ENCODE data around the gene ARHGAP10. TPM values are rescaled to one million over a fixed set of nuclear protein-coding genes. Genes with fewer than 3 reads are reported as not detected.

Gene ARHGAP10
- total RNA-seq, 1 experiment from 2014 or later = 6.1 TPM

- CTCF ChIA-PET = no interaction called here
- BruUV-seq (replicated peaks) = no TSS peak
- no peak for DNase-seq
Measured at GRCh38 chr4:147820975-147821374, 89.1 kb downstream of the ARHGAP10 start.

GRCh38 chr4:147821555-147821954 lies 89.7 kb downstream of the ARHGAP10 start:
- DNase-seq = no peak
- Mint-ChIP-seq H3K27ac (ENCODE audit: unreplicated experiment) (no peak overlapping the region), H3K36me3 (ENCODE audit: insufficient read depth, unreplicated experiment) (no peaks in the 10 kb centered on the region), H3K27me3 (ENCODE audit: unreplicated experiment) (no peaks in the 10 kb centered on the region), H3K4me3 (ENCODE audit: low read depth, unreplicated experiment) (no peak overlapping the region), H3K4me1 (ENCODE audit: low read depth, unreplicated experiment) (peaks cover 19% of the 10 kb centered on the region), H3K9me3 (ENCODE audit: low read depth, unreplicated experiment) (no peaks in the 10 kb centered on the region)
- intact Hi-C loops (cut with micrococcal nuclease; ENCODE audit: unreplicated experiment) = no loop called here
- BruUV-seq (replicated peaks) = no TSS peak
- TF ChIP-seq, protein P1, sequence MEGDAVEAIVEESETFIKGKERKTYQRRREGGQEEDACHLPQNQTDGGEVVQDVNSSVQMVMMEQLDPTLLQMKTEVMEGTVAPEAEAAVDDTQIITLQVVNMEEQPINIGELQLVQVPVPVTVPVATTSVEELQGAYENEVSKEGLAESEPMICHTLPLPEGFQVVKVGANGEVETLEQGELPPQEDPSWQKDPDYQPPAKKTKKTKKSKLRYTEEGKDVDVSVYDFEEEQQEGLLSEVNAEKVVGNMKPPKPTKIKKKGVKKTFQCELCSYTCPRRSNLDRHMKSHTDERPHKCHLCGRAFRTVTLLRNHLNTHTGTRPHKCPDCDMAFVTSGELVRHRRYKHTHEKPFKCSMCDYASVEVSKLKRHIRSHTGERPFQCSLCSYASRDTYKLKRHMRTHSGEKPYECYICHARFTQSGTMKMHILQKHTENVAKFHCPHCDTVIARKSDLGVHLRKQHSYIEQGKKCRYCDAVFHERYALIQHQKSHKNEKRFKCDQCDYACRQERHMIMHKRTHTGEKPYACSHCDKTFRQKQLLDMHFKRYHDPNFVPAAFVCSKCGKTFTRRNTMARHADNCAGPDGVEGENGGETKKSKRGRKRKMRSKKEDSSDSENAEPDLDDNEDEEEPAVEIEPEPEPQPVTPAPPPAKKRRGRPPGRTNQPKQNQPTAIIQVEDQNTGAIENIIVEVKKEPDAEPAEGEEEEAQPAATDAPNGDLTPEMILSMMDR (IDR thresholded peaks at IDR 0.05; ENCODE audit: unreplicated experiment) = no peak
- CTCF ChIA-PET = no interaction called here

More at GRCh38 chr4:147820975-147821374, 89.1 kb downstream of the ARHGAP10 start:
- Mint-ChIP-seq H3K27ac (ENCODE audit: unreplicated experiment) (no peak overlapping the region), H3K4me1 (ENCODE audit: low read depth, unreplicated experiment) (peaks cover 16% of the 10 kb centered on the region), H3K9me3 (ENCODE audit: low read depth, unreplicated experiment) (no peaks in the 10 kb centered on the region), H3K4me3 (ENCODE audit: low read depth, unreplicated experiment) (no peak overlapping the region), H3K27me3 (ENCODE audit: unreplicated experiment) (no peaks in the 10 kb centered on the region), H3K36me3 (ENCODE audit: insufficient read depth, unreplicated experiment) (no peaks in the 10 kb centered on the region)
- TF ChIP-seq, protein P1 (IDR thresholded peaks at IDR 0.05; ENCODE audit: unreplicated experiment) = no peak
- intact Hi-C loops (cut with micrococcal nuclease; ENCODE audit: unreplicated experiment) = no loop called here

- Mint-ChIP-seq H3K27ac (ENCODE audit: unreplicated experiment) (no peak overlapping the region), H3K4me3 (ENCODE audit: low read depth, unreplicated experiment) (no peak overlapping the region), H3K27me3 (ENCODE audit: unreplicated experiment) (no peaks in the 10 kb centered on the region), H3K36me3 (ENCODE audit: insufficient read depth, unreplicated experiment) (no peaks in the 10 kb centered on the region), H3K4me1 (ENCODE audit: low read depth, unreplicated experiment) (peaks cover 19% of the 10 kb centered on the region), H3K9me3 (ENCODE audit: low read depth, unreplicated experiment) (no peaks in the 10 kb centered on the region)
- intact Hi-C loops (cut with micrococcal nuclease; ENCODE audit: unreplicated experiment) = no loop called here
- TF ChIP-seq, protein P1 (IDR thresholded peaks at IDR 0.05; ENCODE audit: unreplicated experiment) = no peak
- peak; percentile 28 for DNase-seq
- CTCF ChIA-PET = no interaction called here
- no TSS peak for BruUV-seq (replicated peaks)
Measured at GRCh38 chr4:147822128-147822527, 90.2 kb downstream of the ARHGAP10 start.

- H3K27me3 Mint-ChIP-seq (ENCODE audit: unreplicated experiment) = no peaks in the 10 kb centered on the region
- H3K27ac Mint-ChIP-seq (ENCODE audit: unreplicated experiment) = no peak overlapping the region
- intact Hi-C loops (cut with micrococcal nuclease; ENCODE audit: unreplicated experiment) = no loop called here
- H3K4me3 Mint-ChIP-seq (ENCODE audit: low read depth, unreplicated experiment) = no peak overlapping the region
- TF ChIP-seq, protein P1 (IDR thresholded peaks at IDR 0.05; ENCODE audit: unreplicated experiment) = no peak
- peaks cover 19% of the 10 kb centered on the region for H3K4me1 Mint-ChIP-seq (ENCODE audit: low read depth, unreplicated experiment)
- no peaks in the 10 kb centered on the region for H3K9me3 Mint-ChIP-seq (ENCODE audit: low read depth, unreplicated experiment)
- BruUV-seq (replicated peaks) = no TSS peak
- no peak for DNase-seq
- H3K36me3 Mint-ChIP-seq (ENCODE audit: insufficient read depth, unreplicated experiment) = no peaks in the 10 kb centered on the region
- CTCF ChIA-PET = no interaction called here
Measured at GRCh38 chr4:147823130-147823529, 91.2 kb downstream of the ARHGAP10 start.

All from Calu3 (cell line).